Fibroblast of villous mesenchyme (primary cell): ENCODE results near the gene LRP5. TPM values are rescaled to one million over a fixed set of nuclear protein-coding genes. Genes with fewer than 3 reads are reported as not detected.

Source experiments
- DNase-seq: peaks from one replicate; pipeline ENCODE4 v3.0.0-alpha.2; 2010; ENCODE audit warnings: low read depth
- H3K4me3 ChIP-seq: 2 replicates; pipeline ENCODE4 v1.5.1; 2011; ENCODE audit warnings: low read depth, mild to moderate bottlenecking, low read length
- CTCF ChIP-seq: IDR thresholded peaks from 2 replicates; pipeline ENCODE4 v1.5.1; 2012; ENCODE audit warnings: low read depth, mild to moderate bottlenecking, low read length; ENCODE audit not compliant: insufficient read depth
- total RNA-seq: library from RNA; depleted of rRNA; stranded (reverse); fragments of >200 nt; gene quantifications from 2 replicates; pipeline ENCODE4 v1.2.3, GENCODE V29; 2012

Gene LRP5
- total RNA-seq, 1 donor, result 31.5 TPM

- DNase-seq, result peak; percentile 100
- TF ChIP-seq CTCF, result no peak
- peak overlapping the region; percentile 90 for H3K4me3 ChIP-seq
Observed at GRCh38 chr11:68459886-68460740, 147.7 kb downstream of the LRP5 start.

- H3K4me3 ChIP-seq, result peak within 1 kb of the TSS; percentile 90
- peak; percentile 57 for DNase-seq
- no peak for TF ChIP-seq CTCF
Observed at GRCh38 chr11:68460741-68461574, 148.6 kb downstream of the LRP5 start, which contains the start of gene PPP6R3. TSS of gene PPP6R3 (plus strand) at chr11:68460752. CDS start at chr11:68537665, 76,913 bp downstream.

DNA sequence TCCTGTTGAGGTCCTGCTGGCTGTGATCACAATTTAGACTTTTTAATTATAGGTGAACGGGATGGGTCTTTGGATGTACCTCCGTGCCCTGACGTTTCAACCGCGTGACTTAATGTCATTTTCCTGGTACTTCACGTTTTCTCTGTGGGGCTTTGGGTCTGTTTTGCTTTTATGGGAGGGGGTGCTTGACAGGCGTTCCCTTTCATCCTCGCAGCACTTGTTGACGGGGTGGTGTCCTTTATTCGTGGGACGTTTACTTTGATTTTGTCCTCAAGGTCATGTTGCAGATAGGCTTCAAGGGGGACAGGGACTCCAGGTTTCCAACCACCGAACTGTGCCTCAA lies 149.2 kb downstream of the LRP5 start:
- TF ChIP-seq CTCF, result no peak
- DNase-seq, result no peak
- H3K4me3 ChIP-seq, result peak overlapping the region; percentile 90

DNA sequence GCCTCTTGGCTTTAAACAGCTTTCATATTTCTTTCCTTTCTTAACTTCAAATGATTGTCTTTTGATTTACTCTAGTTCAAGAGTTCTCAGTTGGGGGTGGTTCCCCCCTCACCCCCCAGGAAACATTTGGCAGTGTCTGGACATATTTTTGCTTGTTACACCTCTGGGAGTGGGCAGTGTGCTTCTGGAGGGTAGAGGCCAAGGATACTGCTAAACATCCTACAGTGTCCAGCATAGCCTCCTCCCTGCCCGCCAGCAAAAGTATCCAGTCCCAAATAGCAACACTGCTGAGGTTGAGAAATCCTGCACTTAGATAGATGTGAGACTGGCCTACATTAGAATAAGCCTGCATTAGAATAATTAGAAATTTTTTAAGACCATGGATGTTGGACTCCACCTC lies 151.3 kb downstream of the LRP5 start:
- DNase-seq, result no peak
- peak overlapping the region; percentile 2 for H3K4me3 ChIP-seq
- TF ChIP-seq CTCF, result no peak

DNA sequence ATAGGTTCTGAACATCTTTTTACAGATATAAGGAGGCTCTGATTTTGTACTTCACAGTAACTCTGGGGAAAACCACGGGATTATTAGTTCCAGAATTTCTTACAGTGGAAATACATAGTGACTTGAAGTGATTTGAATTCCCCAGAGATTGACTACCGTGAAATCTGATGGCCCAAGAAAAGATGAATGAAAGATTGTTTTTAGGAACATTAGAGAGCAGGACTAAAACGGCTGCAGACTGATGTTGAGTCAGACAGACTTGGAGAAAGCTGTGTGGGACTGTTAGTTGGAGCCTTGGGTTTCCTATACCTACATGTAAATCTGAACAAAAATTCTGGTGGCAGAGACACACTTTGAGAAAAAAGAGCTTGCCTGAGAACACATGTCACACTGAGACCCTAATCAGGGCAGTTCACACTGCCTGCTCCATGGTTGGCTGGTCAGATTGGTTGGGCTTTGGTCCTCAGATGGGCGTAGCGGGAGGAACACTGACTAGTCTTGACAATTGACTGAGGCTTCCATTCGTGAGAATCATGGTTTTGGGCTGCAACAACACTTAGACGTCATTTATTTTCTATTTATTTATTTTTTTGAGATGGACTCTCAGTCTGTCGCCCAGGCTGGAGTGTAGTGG lies 154.9 kb downstream of the LRP5 start:
- TF ChIP-seq CTCF, result no peak
- H3K4me3 ChIP-seq, result no peak overlapping the region
- DNase-seq, result no peak

GRCh38 chr11:68468217-68468828 lies 155.9 kb downstream of the LRP5 start:
- no peak for TF ChIP-seq CTCF
- DNase-seq, result no peak
- no peak overlapping the region for H3K4me3 ChIP-seq
